ENCODE measurements around the gene RHEB. TPM values are rescaled to one million over a fixed set of nuclear protein-coding genes. Genes with fewer than 3 reads are reported as not detected.

RHEB gene
- total RNA-seq, 1 donor from 2014 or later: 225 TPM

DNA sequence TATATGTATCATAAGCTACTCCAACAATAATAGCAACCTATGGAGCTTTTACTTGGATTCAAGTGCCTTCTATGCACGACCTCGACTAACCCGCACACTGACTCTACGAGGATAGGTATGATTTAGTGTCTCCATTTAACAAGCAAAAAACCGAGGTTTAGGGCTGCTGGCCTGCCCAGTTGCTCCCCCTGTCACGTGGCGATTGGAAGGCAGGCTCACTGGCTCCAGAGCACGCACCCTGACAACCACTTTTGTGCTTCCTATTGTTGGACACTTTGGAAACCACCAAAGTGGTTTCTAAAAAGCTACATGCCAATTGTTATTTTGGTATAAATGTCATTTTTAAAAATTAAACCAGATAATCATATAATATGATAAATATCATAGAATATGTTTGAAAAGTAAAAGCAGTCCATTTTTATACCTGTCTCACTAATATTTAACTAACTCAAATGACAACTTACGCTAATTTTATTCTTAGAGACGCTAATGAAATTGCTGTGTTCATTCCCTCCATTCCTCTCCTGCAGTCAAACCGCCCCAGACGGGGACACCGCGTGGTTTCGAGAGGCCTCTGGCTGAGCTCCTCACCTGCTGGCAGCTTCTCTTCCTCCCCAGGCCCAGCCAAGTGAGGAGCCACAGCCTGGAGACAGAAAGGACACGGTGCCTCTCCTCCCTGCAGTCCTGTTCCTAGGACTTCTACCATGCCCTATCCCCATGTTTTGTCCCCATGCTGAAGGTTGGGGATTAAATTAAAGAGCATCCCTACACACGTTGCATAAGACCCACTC lies 22.2 kb upstream of the RHEB start:
- H3K36me3 Mint-ChIP-seq: no peaks in the 10 kb centered on the region
- Histone ChIP-seq H3K27me3 (no peaks in the 10 kb centered on the region), H3K79me2 (ENCODE audit: low read depth) (no peaks in the 10 kb centered on the region), H2AFZ (replicated peaks) (no peak overlapping the region), H3K36me3 (no peaks in the 10 kb centered on the region), H4K20me1 (ENCODE audit: low read depth) (no peaks in the 10 kb centered on the region), H3K27ac (no peak overlapping the region), H3K9me3 (ENCODE audit: low read depth) (no peaks in the 10 kb centered on the region), H3K4me1 (peaks cover 8% of the 10 kb centered on the region), H3F3A (ENCODE audit: low read depth) (peaks cover 16% of the 10 kb centered on the region), H3K9ac (no peak overlapping the region), H3K4me2 (no peak overlapping the region), H3K4me3 (no peak overlapping the region)
- H3K9me3 Mint-ChIP-seq: no peaks in the 10 kb centered on the region
- no peak for TF ChIP-seq EZH2phosphoT487 (IDR thresholded peaks at IDR 0.05)
- TF ChIP-seq, protein P1, sequence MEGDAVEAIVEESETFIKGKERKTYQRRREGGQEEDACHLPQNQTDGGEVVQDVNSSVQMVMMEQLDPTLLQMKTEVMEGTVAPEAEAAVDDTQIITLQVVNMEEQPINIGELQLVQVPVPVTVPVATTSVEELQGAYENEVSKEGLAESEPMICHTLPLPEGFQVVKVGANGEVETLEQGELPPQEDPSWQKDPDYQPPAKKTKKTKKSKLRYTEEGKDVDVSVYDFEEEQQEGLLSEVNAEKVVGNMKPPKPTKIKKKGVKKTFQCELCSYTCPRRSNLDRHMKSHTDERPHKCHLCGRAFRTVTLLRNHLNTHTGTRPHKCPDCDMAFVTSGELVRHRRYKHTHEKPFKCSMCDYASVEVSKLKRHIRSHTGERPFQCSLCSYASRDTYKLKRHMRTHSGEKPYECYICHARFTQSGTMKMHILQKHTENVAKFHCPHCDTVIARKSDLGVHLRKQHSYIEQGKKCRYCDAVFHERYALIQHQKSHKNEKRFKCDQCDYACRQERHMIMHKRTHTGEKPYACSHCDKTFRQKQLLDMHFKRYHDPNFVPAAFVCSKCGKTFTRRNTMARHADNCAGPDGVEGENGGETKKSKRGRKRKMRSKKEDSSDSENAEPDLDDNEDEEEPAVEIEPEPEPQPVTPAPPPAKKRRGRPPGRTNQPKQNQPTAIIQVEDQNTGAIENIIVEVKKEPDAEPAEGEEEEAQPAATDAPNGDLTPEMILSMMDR (IDR thresholded peaks at IDR 0.05): no peak
- no peak for TF ChIP-seq EZH2 (IDR thresholded peaks at IDR 0.05)
- H3K27me3 Mint-ChIP-seq (ENCODE audit: insufficient read depth, low read depth): peaks cover 7% of the 10 kb centered on the region
- peaks cover 47% of the 10 kb centered on the region for H3K4me1 Mint-ChIP-seq
- H3K27ac Mint-ChIP-seq: peak overlapping the region; percentile 61
- H3K4me3 Mint-ChIP-seq: no peak overlapping the region
- DNase-seq (ENCODE audit: low spot score): no peak

DNA sequence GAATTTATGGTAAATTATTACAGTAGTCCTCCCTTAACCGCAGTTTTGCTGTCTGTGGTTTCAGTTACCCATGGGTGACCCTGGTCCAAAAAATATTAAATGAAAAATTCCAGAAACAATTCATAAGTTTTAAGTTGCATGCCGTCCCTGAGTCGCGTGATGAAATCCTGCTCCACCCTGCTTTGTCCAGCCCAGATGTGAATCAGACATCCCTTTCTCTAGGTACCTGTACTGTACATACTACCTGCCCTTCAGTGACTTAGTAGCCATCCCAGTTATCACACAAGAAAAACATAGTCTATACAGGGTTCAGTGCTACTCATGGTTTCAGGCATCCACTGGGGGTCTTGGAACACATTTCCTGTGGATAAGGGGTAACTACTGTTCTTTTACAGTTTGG lies 20.5 kb upstream of the RHEB start:
- H3K9me3 Mint-ChIP-seq: peaks cover 2% of the 10 kb centered on the region
- H3K27ac ChIP-seq: no peak overlapping the region

DNA sequence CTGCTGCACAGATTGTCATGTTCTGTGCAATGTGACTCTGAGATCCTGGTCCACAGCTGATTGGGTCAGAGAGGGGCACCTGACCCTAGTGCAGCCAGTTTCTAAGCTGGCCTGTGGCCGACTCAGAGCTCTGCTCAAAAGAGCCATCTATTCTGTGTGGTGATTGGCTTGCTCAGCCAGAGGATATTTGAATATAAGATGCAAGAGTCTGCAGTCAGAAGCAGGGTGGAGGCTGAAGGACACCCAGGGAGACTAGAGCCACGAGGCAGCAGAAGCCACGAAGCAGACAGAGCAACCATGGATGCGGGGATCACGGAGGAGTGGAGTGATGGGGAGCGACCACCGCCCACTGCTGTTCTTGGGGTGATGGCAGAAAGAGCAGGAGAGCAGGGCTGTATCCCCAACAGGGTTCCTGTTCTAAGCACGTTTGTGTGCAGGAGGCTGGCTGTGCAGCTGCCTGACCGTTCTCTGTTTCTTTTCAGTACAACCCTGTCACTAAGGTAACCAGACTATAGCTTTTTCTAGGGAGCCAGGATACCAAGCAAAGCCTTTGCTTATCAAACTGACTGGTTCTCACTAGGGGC lies 19.5 kb upstream of the RHEB start:
- Mint-ChIP-seq H3K27ac (peak overlapping the region; percentile 100), H3K4me1 (peaks cover 47% of the 10 kb centered on the region), H3K36me3 (no peaks in the 10 kb centered on the region), H3K27me3 (ENCODE audit: insufficient read depth, low read depth) (peaks cover 11% of the 10 kb centered on the region), H3K4me3 (peak overlapping the region; percentile 78), H3K9me3 (peaks cover 2% of the 10 kb centered on the region)
- no peaks in the 10 kb centered on the region for H3K9me3 ChIP-seq (ENCODE audit: low read depth)
- peak; percentile 81 for DNase-seq (ENCODE audit: low spot score)
- peaks cover 16% of the 10 kb centered on the region for H3F3A ChIP-seq (ENCODE audit: low read depth)
- no peak overlapping the region for H3K27ac ChIP-seq
- H3K79me2 ChIP-seq (ENCODE audit: low read depth): no peaks in the 10 kb centered on the region
- H4K20me1 ChIP-seq (ENCODE audit: low read depth): no peaks in the 10 kb centered on the region
- H3K36me3 ChIP-seq: no peaks in the 10 kb centered on the region
- no peaks in the 10 kb centered on the region for H3K27me3 ChIP-seq
- H3K9ac ChIP-seq: no peak overlapping the region
- TF ChIP-seq, protein P1 (IDR thresholded peaks at IDR 0.05): no peak
- TF ChIP-seq EZH2phosphoT487 (IDR thresholded peaks at IDR 0.05) (no peak), EZH2 (IDR thresholded peaks at IDR 0.05) (no peak)
- H3K4me2 ChIP-seq: peak overlapping the region; percentile 60
- H3K4me3 ChIP-seq: no peak overlapping the region
- peaks cover 8% of the 10 kb centered on the region for H3K4me1 ChIP-seq
- H2AFZ ChIP-seq (replicated peaks): peak overlapping the region; percentile 81

More for the DNA sequence above, 20.5 kb upstream of the RHEB start:
- Mint-ChIP-seq H3K4me3 (peak overlapping the region; percentile 35), H3K27me3 (ENCODE audit: insufficient read depth, low read depth) (peaks cover 11% of the 10 kb centered on the region), H3K36me3 (no peaks in the 10 kb centered on the region), H3K4me1 (peaks cover 47% of the 10 kb centered on the region), H3K27ac (peak overlapping the region; percentile 100)
- no peaks in the 10 kb centered on the region for H3K27me3 ChIP-seq
- TF ChIP-seq EZH2 (IDR thresholded peaks at IDR 0.05) (no peak), EZH2phosphoT487 (IDR thresholded peaks at IDR 0.05) (no peak)
- TF ChIP-seq, protein P1 (IDR thresholded peaks at IDR 0.05): no peak
- H3K9ac ChIP-seq: no peak overlapping the region
- H3K4me3 ChIP-seq: no peak overlapping the region
- no peak for DNase-seq (ENCODE audit: low spot score)
- H3K4me2 ChIP-seq: no peak overlapping the region
- no peaks in the 10 kb centered on the region for H3K79me2 ChIP-seq (ENCODE audit: low read depth)
- no peak overlapping the region for H2AFZ ChIP-seq (replicated peaks)
- no peaks in the 10 kb centered on the region for H4K20me1 ChIP-seq (ENCODE audit: low read depth)
- peaks cover 8% of the 10 kb centered on the region for H3K4me1 ChIP-seq
- no peaks in the 10 kb centered on the region for H3K36me3 ChIP-seq
- no peaks in the 10 kb centered on the region for H3K9me3 ChIP-seq (ENCODE audit: low read depth)
- H3F3A ChIP-seq (ENCODE audit: low read depth): peaks cover 16% of the 10 kb centered on the region
